HepG2 (cell line): Measurements from ENCODE around the gene PFAS. TPM values are rescaled to one million over a fixed set of nuclear protein-coding genes. Genes with fewer than 3 reads are reported as not detected.
A peak's percentile ranks its signal among the peaks of the same experiment; 100 is the strongest.

Source experiments
- ATAC-seq: fragments of 200-7000 bp; cut with Tn5 transposase; 3 replicates; pipeline ENCODE4 v1.9.1; 2020; ENCODE audit warnings: mild to moderate bottlenecking, moderate library complexity
- BruUV-seq: library from RNA; stranded (reverse); fragments of 400-500 nt; replicated peaks from 2 replicates; lab custom pipeline; 2021; lab: Mats Ljungman, UMichigan
- CTCF ChIA-PET: fragments of 300-600 bp; formaldehyde crosslinking; extraction: SDS; loops from one replicate; lab custom pipeline; 2021; ENCODE audit warnings: low total read pairs, inconsistent platforms, low intra/inter-chr PET ratio; lab: Yijun Ruan, JAX
- POLR2A ChIA-PET: fragments of 350-600 bp; sonication (Branson Sonifier 250); formaldehyde crosslinking; loops from one replicate; lab custom pipeline; 2020; ENCODE audit warnings: antibody characterized with exemption, inconsistent platforms; lab: Yijun Ruan, JAX
- DNase-seq: peaks from one replicate; pipeline ENCODE4 v3.0.0-alpha.2; 2015; ENCODE audit warnings: low spot score
- FAIRE-seq: peaks from 3 replicates; lab custom pipeline; 2011; peaks lifted over from hg19 to GRCh38; lab: Jason Lieb, UNC
- H2AFZ ChIP-seq: one replicate; pipeline ENCODE4 v1.6.1; 2011; ENCODE audit warnings: low read length, inconsistent platforms
- H3K27ac ChIP-seq: fragments of 300-600 bp; 3 replicates; pipeline ENCODE4 v1.8.0; 2011; ENCODE audit warnings: mixed run types, mild to moderate bottlenecking, mixed read lengths, low read length, inconsistent platforms; ENCODE audit not compliant: insufficient read depth; ENCODE audit errors: extremely low read length
- H3K27me3 ChIP-seq, 2 experiments: fragments of 200-600 bp in 1 of 2; 2 replicates in 1 of 2; 3 replicates in 1 of 2; pipeline versions ENCODE4 v1.6.0 to v1.8.0; 2011; ENCODE audit warnings: low read length in 2 of 2, mild to moderate bottlenecking in 2 of 2, moderate library complexity in 2 of 2, inconsistent platforms in 1 of 2; ENCODE audit not compliant: insufficient read depth in 2 of 2, control insufficient read depth in 1 of 2
- H3K36me3 ChIP-seq, 2 experiments: fragments of 200-600 bp in 1 of 2; replicated peaks in 1 of 2; 2 replicates in 1 of 2; 3 replicates in 1 of 2; pipeline versions ENCODE4 v1.5.1 to v1.8.0; 2011; ENCODE audit warnings: low read length in 2 of 2, inconsistent platforms in 1 of 2; ENCODE audit not compliant: insufficient read depth in 2 of 2, control insufficient read depth in 1 of 2
- H3K4me1 ChIP-seq: 2 replicates; pipeline ENCODE4 v1.5.1; 2012; ENCODE audit warnings: low read length, inconsistent platforms; ENCODE audit not compliant: insufficient read depth
- H3K4me2 ChIP-seq: 2 replicates; pipeline ENCODE4 v1.6.0; 2011; ENCODE audit warnings: low read depth, low read length, inconsistent platforms
- H3K4me3 ChIP-seq, 3 experiments: fragments of 200-600 bp in 1 of 3; sonication (generic), shearing (Covaris generic) in 1 of 3; replicated peaks in 1 of 3; 2 replicates each; pipeline ENCODE4 v1.5.1; 2011 to 2016; ENCODE audit warnings: low read length in 3 of 3, inconsistent platforms in 2 of 3, low read depth in 2 of 3, mild to moderate bottlenecking in 2 of 3, control low read depth in 1 of 3, mixed read lengths in 1 of 3; ENCODE audit not compliant: insufficient read depth in 1 of 3
- H3K79me2 ChIP-seq: one replicate; pipeline ENCODE4 v1.6.1; 2011; ENCODE audit warnings: low read length, inconsistent platforms; ENCODE audit not compliant: insufficient read depth
- H3K9ac ChIP-seq: 2 replicates; pipeline ENCODE4 v1.6.0; 2011; ENCODE audit warnings: mild to moderate bottlenecking, low read depth, low read length, inconsistent platforms; ENCODE audit not compliant: insufficient read depth
- H3K9me3 ChIP-seq: 2 replicates; pipeline ENCODE4 v1.5.1; 2012; ENCODE audit warnings: mild to moderate bottlenecking, low read length
- H4K20me1 ChIP-seq: 2 replicates; pipeline ENCODE4 v1.6.0; 2011; ENCODE audit warnings: inconsistent platforms, mild to moderate bottlenecking, low read length, moderate library complexity; ENCODE audit not compliant: insufficient read depth
- AKAP8 ChIP-seq: sonication (generic); formaldehyde crosslinking; IDR thresholded peaks from 2 replicates; pipeline ENCODE4 v1.5.1; 2020; ENCODE audit warnings: mild to moderate bottlenecking, missing genetic modification reagents
- JARID2 ChIP-seq: sonication (generic); formaldehyde crosslinking; IDR thresholded peaks from 2 replicates; pipeline ENCODE4 v1.8.1; 2023; ENCODE audit warnings: missing genetic modification reagents, inconsistent platforms; ENCODE audit not compliant: insufficient replicate concordance
- NFIB ChIP-seq: sonication (generic); formaldehyde crosslinking; IDR thresholded peaks from 2 replicates; pipeline ENCODE4 v1.9.0; 2021; ENCODE audit warnings: missing genetic modification reagents, mild to moderate bottlenecking, borderline replicate concordance
- RBM39 ChIP-seq: fragments of 200-400 bp; formaldehyde crosslinking; IDR thresholded peaks from one replicate; pipeline ENCODE4 v1.6.1; 2018; ENCODE audit warnings: antibody characterized with exemption, mild to moderate bottlenecking, low read depth, low read length; ENCODE audit not compliant: poor library complexity, severe bottlenecking
- ZNF230 ChIP-seq: sonication (generic); formaldehyde crosslinking; IDR thresholded peaks from 2 replicates; pipeline ENCODE4 v1.4.0; 2020; ENCODE audit warnings: mild to moderate bottlenecking, missing genetic modification reagents
- ZNF362 ChIP-seq: sonication (generic); formaldehyde crosslinking; IDR thresholded peaks from 2 replicates; pipeline ENCODE4 v1.4.0; 2020; ENCODE audit warnings: missing genetic modification reagents, mild to moderate bottlenecking, borderline replicate concordance
- ZNF460 ChIP-seq: sonication (generic); formaldehyde crosslinking; IDR thresholded peaks from 2 replicates; pipeline ENCODE4 v1.5.1; 2020; ENCODE audit warnings: missing genetic modification reagents, mild to moderate bottlenecking, borderline replicate concordance
- ZNF629 ChIP-seq: sonication (generic); formaldehyde crosslinking; conservative IDR thresholded peaks from 2 replicates; pipeline ENCODE4 v1.5.0; 2020; ENCODE audit warnings: missing genetic modification reagents
- ZNF724P ChIP-seq: sonication (generic); formaldehyde crosslinking; IDR thresholded peaks from 2 replicates; pipeline ENCODE4 v1.8.0; 2022; ENCODE audit warnings: missing genetic modification reagents, borderline replicate concordance
- WGBS: methylation state at CpG from one replicate; pipeline ENCODE4 v1.1.6; 2017; ENCODE audit warnings: low lambda C conversion rate; 5-methylcytosine and 5-hydroxymethylcytosine counted together
- in situ Hi-C: cut with HindIII; loops from 2 replicates; pipeline ENCODE4 v1.10.0; 2017; ENCODE audit warnings: low pct_unique_long_range_greater_than_20kb; ENCODE audit not compliant: extremely low pct_ligation_motif_present
- intact Hi-C: fragments of 100-400 bp; cut with micrococcal nuclease; formaldehyde crosslinking; loops from one replicate; pipeline ENCODE4 v1.10.0; 2022; ENCODE audit not compliant: unreplicated experiment
- polyA plus RNA-seq, 8 experiments: library from polyadenylated mRNA; depleted of rRNA in 3 of 8; stranded (reverse) in 7 of 8; unstranded in 1 of 8; fragments of >200 nt; fragmentation: Illumina TruSeq in 4 of 8; extraction: Trizol in 4 of 8; gene quantifications; 2 replicates each; pipeline versions ENCODE4 v1.2.1 to v1.2.3, GENCODE V29; 2011 to 2016; ENCODE audit warnings: low read depth in 4 of 8, missing spikeins in 1 of 8, mixed read lengths in 1 of 8; ENCODE audit not compliant: insufficient read depth in 1 of 8
- total RNA-seq, 5 experiments: library from RNA; depleted of rRNA; stranded (reverse); fragments of >200 nt; fragmentation: Illumina TruSeq; extraction: Trizol; gene quantifications; 2 replicates each; pipeline ENCODE4 v1.2.3, GENCODE V29; 2016; ENCODE audit warnings: low read depth in 1 of 5

PFAS gene
- total and polyA plus RNA-seq, 2 of the 13 experiments (the other 11 are each of a cell fraction or from before 2014, with no cell fraction given) = 49.4 to 58.2 TPM

- no peak for TF ChIP-seq ZNF460
- no peak for TF ChIP-seq RBM39
- no peak for TF ChIP-seq AKAP8
These were observed 66.7 kb downstream of the PFAS start (continued) for GRCh38 chr17:8315764-8316217.

- Histone ChIP-seq H3K9ac (no peak overlapping the region), H3K27me3 (peaks cover 8 to 47% of the 10 kb centered on the region in 2 experiments), H3K4me3 (no peak overlapping the region), H3K4me2 (no peak overlapping the region), H3K27ac (no peak overlapping the region), H3K79me2 (no peaks in the 10 kb centered on the region), H2AFZ (no peak overlapping the region), H3K4me1 (peaks cover 11% of the 10 kb centered on the region), H3K9me3 (no peaks in the 10 kb centered on the region), H4K20me1 (no peaks in the 10 kb centered on the region), H3K36me3 (no peaks in the 10 kb centered on the region)
- ChIA-PET CTCF (no interaction called here), POLR2A (no interaction called here)
- no peak for FAIRE-seq
- no TSS peak for BruUV-seq
- no peak for ATAC-seq
- TF ChIP-seq ZNF629 (peak; percentile 70), ZNF724P (CRISPR knock-in tag) (no peak), ZNF362 (CRISPR knock-in tag) (no peak), NFIB (CRISPR knock-in tag) (no peak), ZNF230 (CRISPR knock-in tag) (no peak), JARID2 (no peak)
- intact Hi-C loops (no loop called here), in situ Hi-C loops (no loop called here)
- WGBS = 54% methylated on average over 16 of the region's 24 CpGs
- no peak for DNase-seq
These were observed 69.2 kb downstream of the PFAS start for GRCh38 chr17:8318010-8318935.

Other genes with a start within 250 kb of the PFAS start
- gene GUCY2D, start 246.7 kb upstream of the PFAS start, total RNA-seq (2016; rRNA removed; fragmentation: Illumina TruSeq; extraction: Trizol) = not detected in 2 replicates
- not detected in 2 replicates for gene GUCY2D, start 246.7 kb upstream of the PFAS start, polyA plus RNA-seq (2011; rRNA removed)
- gene ALOX15B, start 210.2 kb upstream of the PFAS start, total RNA-seq (2016; rRNA removed; fragmentation: Illumina TruSeq; extraction: Trizol) = not detected in 2 replicates
- gene ALOX15B, start 210.2 kb upstream of the PFAS start, polyA plus RNA-seq (2011; rRNA removed) = not detected in 2 replicates
- gene ALOX12B, start 161.6 kb upstream of the PFAS start, total RNA-seq (2016; rRNA removed; fragmentation: Illumina TruSeq; extraction: Trizol) = not detected in 2 replicates
- gene ALOX12B, start 161.6 kb upstream of the PFAS start, polyA plus RNA-seq (2011; rRNA removed) = 0.13 TPM in 1 of 2 replicates, not detected in the other
- not detected in 2 replicates for gene ALOXE3, start 130.8 kb upstream of the PFAS start, total RNA-seq (2016; rRNA removed; fragmentation: Illumina TruSeq; extraction: Trizol)
- gene ALOXE3, start 130.8 kb upstream of the PFAS start, polyA plus RNA-seq (2011; rRNA removed) = 0.07 TPM in 1 of 2 replicates, not detected in the other
- not detected in 2 replicates for gene HES7, start 125.2 kb upstream of the PFAS start, total RNA-seq (2016; rRNA removed; fragmentation: Illumina TruSeq; extraction: Trizol)
- not detected in 2 replicates for gene HES7, start 125.2 kb upstream of the PFAS start, polyA plus RNA-seq (2011; rRNA removed)
- gene PER1, start 96.9 kb upstream of the PFAS start, total RNA-seq (2016; rRNA removed; fragmentation: Illumina TruSeq; extraction: Trizol) = 2.6 and 5.5 TPM in 2 replicates
- 3.6 and 5.2 TPM in 2 replicates for gene PER1, start 96.9 kb upstream of the PFAS start, polyA plus RNA-seq (2011; rRNA removed)
- gene VAMP2, start 86.3 kb upstream of the PFAS start, total RNA-seq (2016; rRNA removed; fragmentation: Illumina TruSeq; extraction: Trizol) = 2.0 and 3.9 TPM in 2 replicates
- 17.2 and 19.6 TPM in 2 replicates for gene VAMP2, start 86.3 kb upstream of the PFAS start, polyA plus RNA-seq (2011; rRNA removed)
- gene TMEM107, start 72.9 kb upstream of the PFAS start, total RNA-seq (2016; rRNA removed; fragmentation: Illumina TruSeq; extraction: Trizol) = 3.8 and 15.3 TPM in 2 replicates
- gene TMEM107, start 72.9 kb upstream of the PFAS start, polyA plus RNA-seq (2011; rRNA removed) = 4.5 and 7.2 TPM in 2 replicates
- 5.1 and 5.3 TPM in 2 replicates for gene BORCS6, start 59.1 kb upstream of the PFAS start, total RNA-seq (2016; rRNA removed; fragmentation: Illumina TruSeq; extraction: Trizol)
- gene BORCS6, start 59.1 kb upstream of the PFAS start, polyA plus RNA-seq (2011; rRNA removed) = 2.0 and 3.2 TPM in 2 replicates
- gene AURKB, start 38.7 kb upstream of the PFAS start, total RNA-seq (2016; rRNA removed; fragmentation: Illumina TruSeq; extraction: Trizol) = 67.7 and 75.3 TPM in 2 replicates
- 21.8 and 29.5 TPM in 2 replicates for gene AURKB, start 38.7 kb upstream of the PFAS start, polyA plus RNA-seq (2011; rRNA removed)
- gene CTC1, start 1.2 kb upstream of the PFAS start, total RNA-seq (2016; rRNA removed; fragmentation: Illumina TruSeq; extraction: Trizol) = 5.4 and 7.2 TPM in 2 replicates
- 18.9 and 22.0 TPM in 2 replicates for gene CTC1, start 1.2 kb upstream of the PFAS start, polyA plus RNA-seq (2011; rRNA removed)
- 18.6 and 21.3 TPM in 2 replicates for gene RANGRF, start 39.4 kb downstream of the PFAS start, total RNA-seq (2016; rRNA removed; fragmentation: Illumina TruSeq; extraction: Trizol)
- 40.7 and 48.4 TPM in 2 replicates for gene RANGRF, start 39.4 kb downstream of the PFAS start, polyA plus RNA-seq (2011; rRNA removed)
- 0.28 and 0.91 TPM in 2 replicates for gene SLC25A35, start 46.1 kb downstream of the PFAS start, total RNA-seq (2016; rRNA removed; fragmentation: Illumina TruSeq; extraction: Trizol)
- gene SLC25A35, start 46.1 kb downstream of the PFAS start, polyA plus RNA-seq (2011; rRNA removed) = 1.1 and 1.8 TPM in 2 replicates
- gene ARHGEF15, start 61.0 kb downstream of the PFAS start, total RNA-seq (2016; rRNA removed; fragmentation: Illumina TruSeq; extraction: Trizol) = not detected in 2 replicates
- gene ARHGEF15, start 61.0 kb downstream of the PFAS start, polyA plus RNA-seq (2011; rRNA removed) = not detected in 2 replicates
- gene ODF4, start 90.6 kb downstream of the PFAS start, total RNA-seq (2016; rRNA removed; fragmentation: Illumina TruSeq; extraction: Trizol) = not detected in 2 replicates
- not detected in 2 replicates for gene ODF4, start 90.6 kb downstream of the PFAS start, polyA plus RNA-seq (2011; rRNA removed)
- gene RPL26, start 133.9 kb downstream of the PFAS start, total RNA-seq (2016; rRNA removed; fragmentation: Illumina TruSeq; extraction: Trizol) = 2,817 and 3,645 TPM in 2 replicates
- 3,026 and 3,529 TPM in 2 replicates for gene RPL26, start 133.9 kb downstream of the PFAS start, polyA plus RNA-seq (2011; rRNA removed)
- not detected in 2 replicates for gene RNF222, start 148.5 kb downstream of the PFAS start, total RNA-seq (2016; rRNA removed; fragmentation: Illumina TruSeq; extraction: Trizol)
- gene RNF222, start 148.5 kb downstream of the PFAS start, polyA plus RNA-seq (2011; rRNA removed) = 0.04 TPM in 1 of 2 replicates, not detected in the other
- gene NDEL1, start 186.6 kb downstream of the PFAS start, total RNA-seq (2016; rRNA removed; fragmentation: Illumina TruSeq; extraction: Trizol) = 47.8 and 59.8 TPM in 2 replicates
- gene NDEL1, start 186.6 kb downstream of the PFAS start, polyA plus RNA-seq (2011; rRNA removed) = 119 and 153 TPM in 2 replicates